ENCODE data around the gene IL36A. TPM values are rescaled to one million over a fixed set of nuclear protein-coding genes. Genes with fewer than 3 reads are reported as not detected.

Gene IL36A
- total RNA-seq, 4 donors from 2014 or later = not detected

DNA sequence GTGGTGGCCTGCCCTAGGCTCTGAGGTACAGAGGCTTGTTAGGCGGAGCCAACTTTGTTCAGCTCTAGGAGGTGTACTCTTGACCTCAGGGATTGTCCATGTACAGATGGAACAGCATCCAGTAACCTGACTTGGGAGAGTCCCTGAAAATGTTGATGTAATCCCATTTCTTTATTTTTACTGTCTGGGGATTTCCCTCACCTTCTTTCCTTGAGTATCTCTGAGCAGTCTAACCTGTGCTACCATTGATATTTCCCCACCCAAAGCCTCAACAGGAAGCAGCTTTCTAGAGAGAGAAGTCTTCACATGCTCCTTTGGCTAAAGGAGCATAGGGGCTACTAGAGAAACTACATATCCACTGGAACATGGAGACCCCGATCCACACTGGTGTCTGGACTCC lies 10.4 kb downstream of the IL36A start:
- Histone ChIP-seq H3K36me3 (no peaks in the 10 kb centered on the region), H3K4me1 (no peaks in the 10 kb centered on the region), H3K9me3 (no peaks in the 10 kb centered on the region), H3K27me3 (no peaks in the 10 kb centered on the region), H3K4me3 (no peak overlapping the region), H3K27ac (no peak overlapping the region)
- intact Hi-C loops (cut with DNase I; ENCODE audit: low total_unique reads) = no loop called here
- DNase-seq = no peak
- TF ChIP-seq, protein P1, sequence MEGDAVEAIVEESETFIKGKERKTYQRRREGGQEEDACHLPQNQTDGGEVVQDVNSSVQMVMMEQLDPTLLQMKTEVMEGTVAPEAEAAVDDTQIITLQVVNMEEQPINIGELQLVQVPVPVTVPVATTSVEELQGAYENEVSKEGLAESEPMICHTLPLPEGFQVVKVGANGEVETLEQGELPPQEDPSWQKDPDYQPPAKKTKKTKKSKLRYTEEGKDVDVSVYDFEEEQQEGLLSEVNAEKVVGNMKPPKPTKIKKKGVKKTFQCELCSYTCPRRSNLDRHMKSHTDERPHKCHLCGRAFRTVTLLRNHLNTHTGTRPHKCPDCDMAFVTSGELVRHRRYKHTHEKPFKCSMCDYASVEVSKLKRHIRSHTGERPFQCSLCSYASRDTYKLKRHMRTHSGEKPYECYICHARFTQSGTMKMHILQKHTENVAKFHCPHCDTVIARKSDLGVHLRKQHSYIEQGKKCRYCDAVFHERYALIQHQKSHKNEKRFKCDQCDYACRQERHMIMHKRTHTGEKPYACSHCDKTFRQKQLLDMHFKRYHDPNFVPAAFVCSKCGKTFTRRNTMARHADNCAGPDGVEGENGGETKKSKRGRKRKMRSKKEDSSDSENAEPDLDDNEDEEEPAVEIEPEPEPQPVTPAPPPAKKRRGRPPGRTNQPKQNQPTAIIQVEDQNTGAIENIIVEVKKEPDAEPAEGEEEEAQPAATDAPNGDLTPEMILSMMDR (IDR thresholded peaks at IDR 0.05) = no peak
- TF ChIP-seq POLR2A (IDR thresholded peaks at IDR 0.05) = no peak

DNA sequence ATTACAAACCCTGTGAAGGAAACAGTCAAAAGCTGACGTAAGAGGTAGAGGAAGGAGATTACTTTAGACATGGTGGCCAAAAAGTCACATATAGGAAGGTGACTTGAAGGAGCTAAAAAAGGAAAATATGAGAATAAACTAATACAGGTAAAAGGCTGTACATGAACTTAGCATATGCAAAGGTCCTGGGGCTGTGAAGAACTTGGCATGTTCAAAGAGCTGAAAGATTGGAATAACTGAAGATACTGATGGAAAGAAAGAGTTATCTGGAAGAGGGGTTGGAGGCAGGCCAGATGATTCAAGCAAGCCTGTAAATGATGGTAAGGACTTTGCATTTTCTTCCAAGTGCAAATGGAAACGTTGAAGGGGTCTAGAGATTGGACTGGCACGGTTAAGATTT lies 13.2 kb downstream of the IL36A start:
- intact Hi-C loops (cut with DNase I; ENCODE audit: low total_unique reads) = no loop called here
- no peak for DNase-seq
- no peaks in the 10 kb centered on the region for H3K36me3 ChIP-seq
- no peak overlapping the region for H3K27ac ChIP-seq
- no peaks in the 10 kb centered on the region for H3K9me3 ChIP-seq
- no peak overlapping the region for H3K4me3 ChIP-seq
- no peaks in the 10 kb centered on the region for H3K4me1 ChIP-seq
- H3K27me3 ChIP-seq = no peaks in the 10 kb centered on the region
- TF ChIP-seq, protein P1 (IDR thresholded peaks at IDR 0.05) = no peak
- no peak for TF ChIP-seq POLR2A (IDR thresholded peaks at IDR 0.05)

DNA sequence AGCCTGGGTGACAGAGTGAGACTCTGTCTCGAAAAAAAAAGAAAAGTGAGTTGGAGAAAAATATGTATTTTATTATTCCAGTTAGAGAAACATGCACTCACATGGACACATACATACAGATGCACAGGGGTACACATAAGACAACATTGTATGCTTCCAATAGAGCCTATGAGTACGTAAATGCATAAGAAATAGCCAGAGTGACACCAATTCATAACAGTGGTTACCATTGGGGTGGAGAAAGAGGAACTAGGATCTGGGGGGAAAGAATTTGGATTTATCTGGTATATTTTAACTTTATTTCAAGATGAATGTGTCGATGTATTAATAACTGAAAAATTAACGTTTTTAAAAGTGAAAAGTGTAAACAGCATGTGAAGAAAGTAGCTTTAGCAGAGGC lies 16.1 kb downstream of the IL36A start:
- no peak overlapping the region for H3K4me3 ChIP-seq
- intact Hi-C loops (cut with DNase I; ENCODE audit: low total_unique reads) = no loop called here
- no peak for DNase-seq
- no peaks in the 10 kb centered on the region for H3K9me3 ChIP-seq
- H3K27me3 ChIP-seq = no peaks in the 10 kb centered on the region
- H3K36me3 ChIP-seq = no peaks in the 10 kb centered on the region
- H3K4me1 ChIP-seq = no peaks in the 10 kb centered on the region
- H3K27ac ChIP-seq = no peak overlapping the region
- TF ChIP-seq POLR2A (IDR thresholded peaks at IDR 0.05) = no peak
- TF ChIP-seq, protein P1 (IDR thresholded peaks at IDR 0.05) = no peak

DNA sequence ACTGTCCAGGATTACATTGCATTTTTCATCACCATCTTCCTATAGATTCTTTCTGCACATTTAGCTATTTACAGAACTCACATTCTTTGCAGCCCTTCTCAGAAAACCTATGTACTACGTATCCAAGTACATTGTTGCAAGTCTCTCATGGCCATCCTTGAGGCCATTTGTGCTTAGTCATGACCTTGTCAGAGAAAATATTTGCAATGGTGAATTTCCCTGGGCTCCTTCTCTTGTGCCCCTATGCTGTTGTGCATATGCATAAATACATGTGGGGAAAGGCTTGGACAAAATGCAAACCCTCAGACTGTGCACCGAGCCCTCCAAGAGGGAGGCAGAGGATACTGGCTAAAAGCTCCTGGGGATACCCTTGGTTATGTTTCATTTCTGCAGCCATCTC lies 19.5 kb downstream of the IL36A start:
- no peak overlapping the region for H3K27ac ChIP-seq
- TF ChIP-seq, protein P1 (IDR thresholded peaks at IDR 0.05) = no peak
- TF ChIP-seq POLR2A (IDR thresholded peaks at IDR 0.05) = no peak
- H3K9me3 ChIP-seq = no peaks in the 10 kb centered on the region
- H3K36me3 ChIP-seq = no peaks in the 10 kb centered on the region
- no peaks in the 10 kb centered on the region for H3K27me3 ChIP-seq
- intact Hi-C loops (cut with DNase I; ENCODE audit: low total_unique reads) = no loop called here
- H3K4me3 ChIP-seq = no peak overlapping the region
- H3K4me1 ChIP-seq = no peaks in the 10 kb centered on the region
- no peak for DNase-seq

DNA sequence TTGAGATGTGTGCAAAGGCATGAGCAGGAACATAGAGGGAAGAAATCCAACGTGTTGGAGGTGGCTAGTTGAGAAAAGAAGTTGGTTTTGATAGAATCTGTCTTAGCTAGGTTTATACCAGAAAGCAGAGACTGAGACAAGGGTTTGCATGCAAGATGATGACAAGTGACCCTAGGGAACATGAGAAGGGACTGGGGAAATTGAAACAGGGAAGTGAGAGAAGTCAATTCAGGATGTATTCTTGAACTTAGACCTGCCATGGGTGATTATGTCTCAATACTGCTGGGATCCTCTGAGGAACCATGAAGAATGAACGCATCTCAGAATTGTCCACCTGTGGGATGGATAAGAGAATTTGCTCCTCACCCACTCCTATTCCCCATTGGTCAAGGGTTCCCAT lies 20.5 kb downstream of the IL36A start:
- H3K27ac ChIP-seq = no peak overlapping the region
- H3K4me1 ChIP-seq = no peaks in the 10 kb centered on the region
- TF ChIP-seq, protein P1 (IDR thresholded peaks at IDR 0.05) = no peak
- TF ChIP-seq POLR2A (IDR thresholded peaks at IDR 0.05) = no peak
- no peaks in the 10 kb centered on the region for H3K9me3 ChIP-seq
- H3K27me3 ChIP-seq = no peaks in the 10 kb centered on the region
- DNase-seq = no peak
- H3K36me3 ChIP-seq = no peaks in the 10 kb centered on the region
- intact Hi-C loops (cut with DNase I; ENCODE audit: low total_unique reads) = no loop called here
- H3K4me3 ChIP-seq = no peak overlapping the region
